WTC11 (cell line): ENCODE measurements around the gene TGM4. TPM values are rescaled to one million over a fixed set of nuclear protein-coding genes. Genes with fewer than 3 reads are reported as not detected.
"Not testable (repeated sequence)": the region's sequence is repeated elsewhere in the genome, so short reads cannot be mapped to it uniquely, and the experiment has no call there.

ENCODE experiments used
- ATAC-seq: fragments of 200-7000 bp; cut with Tn5 transposase; 2 replicates; pipeline ENCODE4 v1.10.0; 2021; ENCODE audit warnings: mild to moderate bottlenecking, moderate library complexity
- CTCF ChIA-PET: fragments of 300-600 bp; sonication (Branson Sonifier 250); formaldehyde crosslinking; loops from one replicate; lab custom pipeline; 2021; ENCODE audit warnings: antibody characterized with exemption; lab: Charles Lee
- POLR2A ChIA-PET: fragments of 350-600 bp; sonication (Branson Sonifier 250); formaldehyde crosslinking; loops from one replicate; lab custom pipeline; 2021; ENCODE audit warnings: antibody characterized with exemption; lab: Charles Lee
- DNase-seq: peaks from one replicate; pipeline ENCODE4 v3.0.0; 2021; ENCODE audit warnings: low spot score
- H3K27ac Mint-ChIP-seq: 2 replicates; pipeline ENCODE4 v1.8.0; 2021; ENCODE audit warnings: mixed read lengths
- H3K27me3 Mint-ChIP-seq: 2 replicates; pipeline ENCODE4 v1.8.0; 2021; ENCODE audit warnings: low read depth, mild to moderate bottlenecking, moderate library complexity, mixed read lengths
- H3K36me3 Mint-ChIP-seq: 2 replicates; pipeline ENCODE4 v1.8.0; 2021; ENCODE audit warnings: mixed read lengths
- H3K4me1 Mint-ChIP-seq: 2 replicates; pipeline ENCODE4 v1.8.0; 2022; ENCODE audit warnings: mixed read lengths
- H3K4me3 Mint-ChIP-seq: 2 replicates; pipeline ENCODE4 v1.8.0; 2021; ENCODE audit warnings: mild to moderate bottlenecking, moderate library complexity, mixed read lengths
- H3K9me3 Mint-ChIP-seq: 2 replicates; pipeline ENCODE4 v1.8.0; 2021; ENCODE audit warnings: mixed read lengths
- ARID4B ChIP-seq: sonication (generic); formaldehyde crosslinking; IDR thresholded peaks from 2 replicates; pipeline ENCODE4 v1.8.0; 2023; ENCODE audit warnings: missing genetic modification reagents, mild to moderate bottlenecking, borderline replicate concordance
- ATF2 ChIP-seq: sonication (generic); formaldehyde crosslinking; IDR thresholded peaks from 2 replicates; pipeline ENCODE4 v1.8.1; 2022; ENCODE audit warnings: low read depth, missing genetic modification reagents, borderline replicate concordance
- CREB1 ChIP-seq: sonication (generic); formaldehyde crosslinking; IDR thresholded peaks from 2 replicates; pipeline ENCODE4 v1.8.0; 2023; ENCODE audit warnings: mild to moderate bottlenecking, missing genetic modification reagents
- ESRRA ChIP-seq: sonication (generic); formaldehyde crosslinking; IDR thresholded peaks from 2 replicates; pipeline ENCODE4 v1.8.1; 2022; ENCODE audit warnings: mild to moderate bottlenecking, missing genetic modification reagents, borderline replicate concordance
- FOXJ3 ChIP-seq: sonication (generic); formaldehyde crosslinking; IDR thresholded peaks from 2 replicates; pipeline ENCODE4 v1.9.0; 2021; ENCODE audit warnings: missing genetic modification reagents, mild to moderate bottlenecking, borderline replicate concordance
- FOXP4 ChIP-seq: sonication (generic); formaldehyde crosslinking; IDR thresholded peaks from 2 replicates; pipeline ENCODE4 v1.8.0; 2022; ENCODE audit warnings: mild to moderate bottlenecking, missing genetic modification reagents
- IRF2 ChIP-seq: sonication (generic); formaldehyde crosslinking; IDR thresholded peaks from 2 replicates; pipeline ENCODE4 v1.8.0; 2022; ENCODE audit warnings: low read depth, missing genetic modification reagents, borderline replicate concordance
- JUN ChIP-seq: sonication (generic); formaldehyde crosslinking; IDR thresholded peaks from 2 replicates; pipeline ENCODE4 v1.8.0; 2023; ENCODE audit warnings: mild to moderate bottlenecking, missing genetic modification reagents
- PRRX2 ChIP-seq: fragments of 250-450 bp; sonication (Bioruptor Pico); IDR thresholded peaks from 2 replicates; pipeline ENCODE4 v1.8.0; 2021; ENCODE audit warnings: mild to moderate bottlenecking
- USF2 ChIP-seq: sonication (generic); formaldehyde crosslinking; IDR thresholded peaks from 2 replicates; pipeline ENCODE4 v1.8.1; 2023; ENCODE audit warnings: mild to moderate bottlenecking, missing genetic modification reagents, moderate library complexity
- ZMAT4 ChIP-seq: fragments of 250-450 bp; sonication (Bioruptor Pico); IDR thresholded peaks from 2 replicates; pipeline ENCODE4 v1.9.0; 2021; ENCODE audit warnings: mild to moderate bottlenecking
- ZNF121 ChIP-seq: sonication (generic); formaldehyde crosslinking; IDR thresholded peaks from 2 replicates; pipeline ENCODE4 v1.8.0; 2023; ENCODE audit warnings: missing genetic modification reagents
- ZNF317 ChIP-seq: sonication (generic); formaldehyde crosslinking; IDR thresholded peaks from 2 replicates; pipeline ENCODE4 v1.8.1; 2023; ENCODE audit warnings: low read depth, mild to moderate bottlenecking, moderate library complexity, missing genetic modification reagents, borderline replicate concordance
- ZNF423 ChIP-seq: fragments of 250-450 bp; sonication (Bioruptor Pico); IDR thresholded peaks from 2 replicates; pipeline ENCODE4 v2.1.2; 2022; ENCODE audit warnings: mild to moderate bottlenecking, moderate library complexity
- ZNF512 ChIP-seq: sonication (generic); formaldehyde crosslinking; IDR thresholded peaks from 2 replicates; pipeline ENCODE4 v1.8.1; 2022; ENCODE audit warnings: missing genetic modification reagents, borderline replicate concordance
- total RNA-seq: library from RNA; stranded (reverse); gene quantifications from 3 replicates; pipeline ENCODE4 v1.2.3, GENCODE V29; 2021

TGM4 gene
- total RNA-seq, 1 experiment from 2014 or later: not detected

- no peaks in the 10 kb centered on the region for H3K4me1 Mint-ChIP-seq
- no peak for DNase-seq
- no peak overlapping the region for H3K4me3 Mint-ChIP-seq
- H3K27ac Mint-ChIP-seq: no peak overlapping the region; the same call in 1 of the 2 replicates
- ChIA-PET POLR2A (no interaction called here), CTCF (interaction anchor here (0.6 kb wide), 1 partner anchor 14 kb away, joined by 3 read pairs; no protein-coding TSS in a partner anchor)
- no peaks in the 10 kb centered on the region for H3K27me3 Mint-ChIP-seq
- H3K36me3 Mint-ChIP-seq: peaks cover 50% of the 10 kb centered on the region
- ATAC-seq: no peak
- no peak for TF ChIP-seq ZNF512 (CRISPR knock-in tag)
- TF ChIP-seq ARID4B (CRISPR knock-in tag): no peak
- TF ChIP-seq FOXJ3 (CRISPR knock-in tag): no peak
- no peak for TF ChIP-seq PRRX2
- TF ChIP-seq ESRRA (CRISPR knock-in tag): no peak
- no peak for TF ChIP-seq ATF2 (CRISPR knock-in tag)
- no peaks in the 10 kb centered on the region for H3K9me3 Mint-ChIP-seq
These were observed 28.6 kb upstream of the TGM4 start for GRCh38 chr3:44845528-44846520.

- CTCF ChIA-PET: interaction anchor here (0.8 kb wide), 1 partner anchor 65 kb away, joined by 3 read pairs; no protein-coding TSS in a partner anchor
- Mint-ChIP-seq H3K9me3 (no peaks in the 10 kb centered on the region), H3K4me1 (no peaks in the 10 kb centered on the region), H3K27me3 (no peaks in the 10 kb centered on the region), H3K36me3 (peaks cover 47% of the 10 kb centered on the region), H3K27ac (no peak overlapping the region), H3K4me3 (no peak overlapping the region)
- TF ChIP-seq ZMAT4 (CRISPR knock-in tag): no peak
- no peak for TF ChIP-seq IRF2 (CRISPR knock-in tag)
- no peak for TF ChIP-seq ZNF317 (CRISPR knock-in tag)
- no peak for TF ChIP-seq ZNF512 (CRISPR knock-in tag)
- no peak for TF ChIP-seq FOXP4 (CRISPR knock-in tag)
- TF ChIP-seq CREB1: no peak
- TF ChIP-seq ATF2 (CRISPR knock-in tag): no peak
- TF ChIP-seq ZNF121 (CRISPR knock-in tag): no peak
- TF ChIP-seq USF2: no peak
- no peak for TF ChIP-seq ZNF423
- no peak for TF ChIP-seq JUN (CRISPR knock-in tag)
- DNase-seq: no peak
- POLR2A ChIA-PET: no interaction called here
- ATAC-seq: no peak
These were observed 25.8 kb upstream of the TGM4 start for GRCh38 chr3:44848634-44849033.

GRCh38 chr3:44856663-44857062, 17.7 kb upstream of the TGM4 start:
- H3K4me3 Mint-ChIP-seq, CTCF ChIA-PET, H3K4me1 Mint-ChIP-seq, DNase-seq, H3K9me3 Mint-ChIP-seq, H3K27me3 Mint-ChIP-seq, ATAC-seq, H3K27ac Mint-ChIP-seq, POLR2A ChIA-PET: not testable (repeated sequence)
- peaks cover 23% of the 10 kb centered on the region for H3K36me3 Mint-ChIP-seq
